Osteoblast (primary cell): ENCODE measurements around the gene FGD5. TPM values are rescaled to one million over a fixed set of nuclear protein-coding genes. Genes with fewer than 3 reads are reported as not detected.

Source experiments
- DNase-seq: peaks from one replicate; pipeline ENCODE4 v3.0.0; 2011; ENCODE audit warnings: low spot score, mixed read lengths; ENCODE audit not compliant: insufficient read length; ENCODE audit errors: missing footprints
- H2AFZ ChIP-seq: 2 replicates; pipeline ENCODE4 v1.6.0; 2011; ENCODE audit warnings: mild to moderate bottlenecking, low read length
- H3K27ac ChIP-seq: 2 replicates; pipeline ENCODE4 v1.5.1; 2011; ENCODE audit warnings: mild to moderate bottlenecking, low read depth, low read length, moderate library complexity
- H3K27me3 ChIP-seq: 2 replicates; pipeline ENCODE4 v1.6.0; 2012; ENCODE audit warnings: mild to moderate bottlenecking, control low read depth, inconsistent platforms, low read length, moderate library complexity; ENCODE audit not compliant: insufficient read depth
- H3K36me3 ChIP-seq: 2 replicates; pipeline ENCODE4 v1.5.1; 2011; ENCODE audit warnings: mild to moderate bottlenecking, low read length, control low read depth, moderate library complexity; ENCODE audit not compliant: insufficient read depth
- H3K4me1 ChIP-seq: 2 replicates; pipeline ENCODE4 v1.5.1; 2011; ENCODE audit warnings: mild to moderate bottlenecking, low read length, control low read depth, moderate library complexity; ENCODE audit not compliant: insufficient read depth
- H3K4me2 ChIP-seq: 2 replicates; pipeline ENCODE4 v1.6.0; 2011; ENCODE audit warnings: mild to moderate bottlenecking, low read length; ENCODE audit not compliant: insufficient read depth
- H3K4me3 ChIP-seq: fragments of 200-600 bp; sonication (generic); 3 replicates; pipeline ENCODE4 v1.5.1; 2012; ENCODE audit warnings: mild to moderate bottlenecking, low read length, inconsistent platforms; ENCODE audit not compliant: insufficient read depth
- H3K79me2 ChIP-seq: 2 replicates; pipeline ENCODE4 v1.6.0; 2012; ENCODE audit warnings: mild to moderate bottlenecking, low read length, control low read depth, inconsistent platforms; ENCODE audit not compliant: insufficient read depth
- H3K9me3 ChIP-seq: 2 replicates; pipeline ENCODE4 v1.5.1; 2011; ENCODE audit warnings: low read depth, low read length, control low read depth
- H4K20me1 ChIP-seq: 2 replicates; pipeline ENCODE4 v1.6.0; 2012; ENCODE audit warnings: mild to moderate bottlenecking, low read length, control low read depth; ENCODE audit not compliant: insufficient read depth
- total RNA-seq: library from RNA; depleted of rRNA; stranded (reverse); fragments of >200 nt; gene quantifications from 2 replicates; pipeline ENCODE4 v1.2.3, GENCODE V29; 2012
- TF ChIP-seq, protein P1 (sequence below): IDR thresholded peaks from 2 replicates; pipeline ENCODE4 v1.5.1; 2011; ENCODE audit warnings: mild to moderate bottlenecking, low read depth, low read length, moderate library complexity; ENCODE audit errors: extremely low read depth

Gene FGD5
- total RNA-seq, 1 donor: under 0.01 TPM

DNA sequence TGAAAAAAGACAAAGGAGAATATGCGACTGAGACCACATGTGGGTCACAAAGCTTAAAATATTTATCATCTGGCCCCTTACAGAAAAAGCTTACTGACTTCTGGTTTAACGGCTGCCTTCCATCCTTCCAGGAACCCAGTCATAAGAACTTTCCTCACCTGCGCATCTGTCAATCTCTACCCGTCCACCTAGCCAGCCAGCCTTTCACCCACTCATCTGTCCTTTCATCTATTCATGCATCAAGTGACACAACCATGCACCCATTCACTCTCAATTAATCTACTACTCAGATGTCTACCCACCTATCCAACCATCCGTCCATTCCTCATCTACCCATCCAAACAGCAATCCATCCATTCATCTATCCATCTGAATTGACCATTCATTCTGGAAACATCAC lies 64.5 kb downstream of the FGD5 start:
- no peaks in the 10 kb centered on the region for H3K4me1 ChIP-seq
- no peaks in the 10 kb centered on the region for H4K20me1 ChIP-seq
- no peaks in the 10 kb centered on the region for H3K36me3 ChIP-seq
- H3K9me3 ChIP-seq: no peaks in the 10 kb centered on the region
- no peak overlapping the region for H3K27ac ChIP-seq
- no peaks in the 10 kb centered on the region for H3K79me2 ChIP-seq
- H3K27me3 ChIP-seq: no peaks in the 10 kb centered on the region
- no peak for DNase-seq
- H3K4me3 ChIP-seq: no peak overlapping the region
- no peak overlapping the region for H3K4me2 ChIP-seq
- TF ChIP-seq, protein P1, sequence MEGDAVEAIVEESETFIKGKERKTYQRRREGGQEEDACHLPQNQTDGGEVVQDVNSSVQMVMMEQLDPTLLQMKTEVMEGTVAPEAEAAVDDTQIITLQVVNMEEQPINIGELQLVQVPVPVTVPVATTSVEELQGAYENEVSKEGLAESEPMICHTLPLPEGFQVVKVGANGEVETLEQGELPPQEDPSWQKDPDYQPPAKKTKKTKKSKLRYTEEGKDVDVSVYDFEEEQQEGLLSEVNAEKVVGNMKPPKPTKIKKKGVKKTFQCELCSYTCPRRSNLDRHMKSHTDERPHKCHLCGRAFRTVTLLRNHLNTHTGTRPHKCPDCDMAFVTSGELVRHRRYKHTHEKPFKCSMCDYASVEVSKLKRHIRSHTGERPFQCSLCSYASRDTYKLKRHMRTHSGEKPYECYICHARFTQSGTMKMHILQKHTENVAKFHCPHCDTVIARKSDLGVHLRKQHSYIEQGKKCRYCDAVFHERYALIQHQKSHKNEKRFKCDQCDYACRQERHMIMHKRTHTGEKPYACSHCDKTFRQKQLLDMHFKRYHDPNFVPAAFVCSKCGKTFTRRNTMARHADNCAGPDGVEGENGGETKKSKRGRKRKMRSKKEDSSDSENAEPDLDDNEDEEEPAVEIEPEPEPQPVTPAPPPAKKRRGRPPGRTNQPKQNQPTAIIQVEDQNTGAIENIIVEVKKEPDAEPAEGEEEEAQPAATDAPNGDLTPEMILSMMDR: no peak
- H2AFZ ChIP-seq: no peak overlapping the region

GRCh38 chr3:14884665-14885064 lies 65.9 kb downstream of the FGD5 start:
- no peaks in the 10 kb centered on the region for H3K4me1 ChIP-seq
- H3K9me3 ChIP-seq: no peaks in the 10 kb centered on the region
- no peak overlapping the region for H2AFZ ChIP-seq
- no peaks in the 10 kb centered on the region for H3K79me2 ChIP-seq
- DNase-seq: no peak
- no peak overlapping the region for H3K4me3 ChIP-seq
- H3K27me3 ChIP-seq: no peaks in the 10 kb centered on the region
- TF ChIP-seq, protein P1: no peak
- no peak overlapping the region for H3K27ac ChIP-seq
- H4K20me1 ChIP-seq: no peaks in the 10 kb centered on the region
- no peaks in the 10 kb centered on the region for H3K36me3 ChIP-seq
- no peak overlapping the region for H3K4me2 ChIP-seq

GRCh38 chr3:14885307-14885706 lies 66.5 kb downstream of the FGD5 start:
- Histone ChIP-seq H3K4me3 (no peak overlapping the region), H3K79me2 (no peaks in the 10 kb centered on the region), H3K27me3 (no peaks in the 10 kb centered on the region), H3K36me3 (no peaks in the 10 kb centered on the region), H4K20me1 (no peaks in the 10 kb centered on the region), H3K4me1 (no peaks in the 10 kb centered on the region), H2AFZ (no peak overlapping the region), H3K9me3 (no peaks in the 10 kb centered on the region), H3K27ac (no peak overlapping the region), H3K4me2 (no peak overlapping the region)
- TF ChIP-seq, protein P1: no peak
- DNase-seq: no peak

DNA sequence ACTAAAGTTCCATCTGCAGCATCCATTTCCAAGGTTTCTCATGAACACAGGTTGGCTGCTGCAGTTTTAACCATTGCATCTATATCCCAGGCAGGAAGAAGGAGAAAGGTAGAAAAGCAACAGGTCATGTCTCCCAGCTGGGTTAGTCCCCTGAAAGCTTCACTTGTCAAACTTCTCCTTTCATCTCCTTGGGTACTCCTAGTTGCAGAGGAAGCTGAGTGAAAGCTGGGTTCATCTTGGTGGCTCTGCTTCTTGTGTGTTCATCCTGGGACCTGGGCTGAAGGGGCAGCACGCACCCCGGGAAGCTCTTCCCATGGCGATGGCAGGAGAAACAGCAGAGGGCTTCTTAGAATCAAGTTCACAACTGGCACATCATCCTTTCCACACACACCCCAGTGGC lies 67.3 kb downstream of the FGD5 start:
- H4K20me1 ChIP-seq: no peaks in the 10 kb centered on the region
- H3K27ac ChIP-seq: no peak overlapping the region
- DNase-seq: no peak
- no peaks in the 10 kb centered on the region for H3K27me3 ChIP-seq
- no peak overlapping the region for H3K4me3 ChIP-seq
- no peaks in the 10 kb centered on the region for H3K4me1 ChIP-seq
- no peaks in the 10 kb centered on the region for H3K36me3 ChIP-seq
- TF ChIP-seq, protein P1: no peak
- no peak overlapping the region for H2AFZ ChIP-seq
- no peaks in the 10 kb centered on the region for H3K9me3 ChIP-seq
- H3K4me2 ChIP-seq: no peak overlapping the region
- H3K79me2 ChIP-seq: no peaks in the 10 kb centered on the region
